DND-41 (cell line): ENCODE results near the gene TMEM255A.
A peak's percentile ranks its signal among the peaks of the same experiment; 100 is the strongest.

ENCODE experiments used
- ATAC-seq: fragments of 200-7000 bp; cut with Tn5 transposase; 3 replicates; pipeline ENCODE4 v1.9.1; 2021; ENCODE audit warnings: low read depth; ENCODE audit not compliant: insufficient read depth
- DNase-seq: peaks from one replicate; pipeline ENCODE4 v3.0.0-alpha.2; 2020
- H2AFZ ChIP-seq: 2 replicates; pipeline ENCODE4 v1.6.0; 2012; ENCODE audit warnings: low read depth, low read length
- H3K27ac ChIP-seq: 2 replicates; pipeline ENCODE4 v1.5.1; 2012; ENCODE audit warnings: low read length, inconsistent platforms
- H3K27me3 ChIP-seq: fragments of 200-600 bp; sonication (generic); 2 replicates; pipeline ENCODE4 v1.6.0; 2012; ENCODE audit warnings: low read length, mild to moderate bottlenecking, inconsistent platforms; ENCODE audit not compliant: insufficient read depth, poor library complexity
- H3K36me3 ChIP-seq: 2 replicates; pipeline ENCODE4 v1.5.1; 2012; ENCODE audit warnings: low read length, inconsistent platforms; ENCODE audit not compliant: insufficient read depth
- H3K4me1 ChIP-seq: 2 replicates; pipeline ENCODE4 v1.5.1; 2012; ENCODE audit warnings: mild to moderate bottlenecking, low read length; ENCODE audit not compliant: insufficient read depth
- H3K4me2 ChIP-seq: 2 replicates; pipeline ENCODE4 v1.6.0; 2012; ENCODE audit warnings: mild to moderate bottlenecking, moderate library complexity, low read length, inconsistent platforms; ENCODE audit not compliant: insufficient read depth
- H3K4me3 ChIP-seq, 2 experiments: fragments of 200-600 bp in 1 of 2; shearing (Covaris generic) in 1 of 2; 2 replicates each; pipeline ENCODE4 v1.5.1; 2012 to 2016; ENCODE audit warnings: inconsistent platforms in 2 of 2, low read length in 2 of 2, mild to moderate bottlenecking in 2 of 2, low read depth in 1 of 2, moderate library complexity in 1 of 2
- H3K79me2 ChIP-seq: 2 replicates; pipeline ENCODE4 v1.6.0; 2012; ENCODE audit warnings: low read length, inconsistent platforms; ENCODE audit not compliant: insufficient read depth
- H3K9ac ChIP-seq: 2 replicates; pipeline ENCODE4 v1.6.0; 2012; ENCODE audit warnings: low read depth, mild to moderate bottlenecking, inconsistent platforms, low read length, moderate library complexity
- H3K9me3 ChIP-seq: 2 replicates; pipeline ENCODE4 v1.5.1; 2012; ENCODE audit warnings: low read length, moderate library complexity, mild to moderate bottlenecking, inconsistent platforms; ENCODE audit not compliant: insufficient read depth, severe bottlenecking
- H4K20me1 ChIP-seq: 2 replicates; pipeline ENCODE4 v1.6.0; 2012; ENCODE audit warnings: low read length; ENCODE audit not compliant: insufficient read depth
- CTCF ChIP-seq: IDR thresholded peaks from 2 replicates; pipeline ENCODE4 v1.5.1; 2012; ENCODE audit warnings: borderline replicate concordance, low read length, moderate library complexity, mild to moderate bottlenecking; ENCODE audit not compliant: poor library complexity, severe bottlenecking; ENCODE audit errors: extremely low read depth
- EZH2 ChIP-seq: IDR thresholded peaks from 3 replicates; pipeline ENCODE4 v1.6.1; 2012; ENCODE audit warnings: borderline replicate concordance, low read depth, mild to moderate bottlenecking, moderate library complexity, low read length, inconsistent platforms; ENCODE audit not compliant: severe bottlenecking

Gene TMEM255A

GRCh38 chrX:120224388-120224787, 86.9 kb downstream of the TMEM255A start:
- H3K4me1 ChIP-seq, result no peaks in the 10 kb centered on the region
- H3K9me3 ChIP-seq, result no peaks in the 10 kb centered on the region
- no peak overlapping the region for H3K4me2 ChIP-seq
- H4K20me1 ChIP-seq, result no peaks in the 10 kb centered on the region
- no peaks in the 10 kb centered on the region for H3K27me3 ChIP-seq
- no peak overlapping the region for H3K9ac ChIP-seq
- no peaks in the 10 kb centered on the region for H3K79me2 ChIP-seq
- no peak overlapping the region for H2AFZ ChIP-seq
- ATAC-seq, result no peak
- no peaks in the 10 kb centered on the region for H3K36me3 ChIP-seq
- TF ChIP-seq EZH2 (no peak), CTCF (no peak)
- H3K4me3 ChIP-seq, result no peak overlapping the region
- H3K27ac ChIP-seq, result no peak overlapping the region
- DNase-seq, result no peak

- TF ChIP-seq CTCF (no peak), EZH2 (no peak)
- no peaks in the 10 kb centered on the region for H3K9me3 ChIP-seq
- no peak overlapping the region for H3K4me3 ChIP-seq
- no peak overlapping the region for H3K9ac ChIP-seq
- H3K4me2 ChIP-seq, result no peak overlapping the region
- H3K36me3 ChIP-seq, result no peaks in the 10 kb centered on the region
- DNase-seq (no peak), ATAC-seq (no peak)
- H2AFZ ChIP-seq, result no peak overlapping the region
- H3K27me3 ChIP-seq, result no peaks in the 10 kb centered on the region
- H3K27ac ChIP-seq, result no peak overlapping the region
- no peaks in the 10 kb centered on the region for H3K4me1 ChIP-seq
- H3K79me2 ChIP-seq, result no peaks in the 10 kb centered on the region
- no peaks in the 10 kb centered on the region for H4K20me1 ChIP-seq
Measured at GRCh38 chrX:120223374-120223773, 87.9 kb downstream of the TMEM255A start.

DNA sequence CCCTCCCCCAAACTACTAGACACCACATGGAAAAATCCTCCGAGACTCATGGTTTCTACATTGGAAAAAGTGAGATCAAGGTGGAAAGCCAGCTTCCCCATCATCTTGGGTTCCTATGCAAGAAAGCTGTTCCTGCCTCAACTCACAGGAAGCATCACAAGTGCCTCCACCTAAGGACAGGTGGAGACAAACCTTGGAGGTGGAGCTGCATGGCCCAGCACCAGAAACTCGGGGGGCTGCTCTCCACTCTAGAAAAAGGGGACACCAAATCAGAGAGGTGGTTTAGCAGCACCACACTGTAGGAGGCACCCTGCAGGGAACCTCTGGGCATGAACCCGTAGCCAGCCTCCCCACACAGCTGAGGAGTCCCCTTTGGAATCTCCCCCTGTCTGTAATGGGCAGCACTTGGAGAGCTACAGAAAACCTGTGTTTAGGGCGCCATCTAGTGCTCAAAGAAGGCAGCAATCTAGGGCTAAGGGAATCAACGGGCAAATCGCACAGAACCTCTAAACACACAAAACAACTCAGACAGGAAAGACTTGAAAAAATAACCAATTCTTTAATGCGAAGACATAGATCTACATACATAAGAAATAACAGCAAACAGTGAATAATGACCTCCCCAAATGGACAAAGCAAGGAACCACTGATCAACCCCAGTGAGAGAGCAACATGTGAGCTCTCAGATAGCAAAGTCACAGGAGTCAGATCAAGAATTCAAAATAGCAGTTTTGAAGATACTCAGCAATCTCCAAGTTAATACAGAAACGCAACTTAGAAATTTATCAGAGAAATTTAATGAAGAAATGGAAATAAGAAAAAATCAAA, 97.6 kb downstream of the TMEM255A start:
- Histone ChIP-seq H4K20me1 (no peaks in the 10 kb centered on the region), H3K4me2 (no peak overlapping the region), H3K9ac (no peak overlapping the region), H3K36me3 (no peaks in the 10 kb centered on the region), H2AFZ (no peak overlapping the region), H3K4me1 (no peaks in the 10 kb centered on the region), H3K27me3 (no peaks in the 10 kb centered on the region), H3K9me3 (no peaks in the 10 kb centered on the region), H3K4me3 (no peak overlapping the region), H3K79me2 (no peaks in the 10 kb centered on the region), H3K27ac (no peak overlapping the region)
- TF ChIP-seq CTCF (peak; percentile 82), EZH2 (no peak)
- ATAC-seq (peak; percentile 96), DNase-seq (peak; percentile 63)
